ENCODE measurements around the gene GRPR.

GRPR gene

DNA sequence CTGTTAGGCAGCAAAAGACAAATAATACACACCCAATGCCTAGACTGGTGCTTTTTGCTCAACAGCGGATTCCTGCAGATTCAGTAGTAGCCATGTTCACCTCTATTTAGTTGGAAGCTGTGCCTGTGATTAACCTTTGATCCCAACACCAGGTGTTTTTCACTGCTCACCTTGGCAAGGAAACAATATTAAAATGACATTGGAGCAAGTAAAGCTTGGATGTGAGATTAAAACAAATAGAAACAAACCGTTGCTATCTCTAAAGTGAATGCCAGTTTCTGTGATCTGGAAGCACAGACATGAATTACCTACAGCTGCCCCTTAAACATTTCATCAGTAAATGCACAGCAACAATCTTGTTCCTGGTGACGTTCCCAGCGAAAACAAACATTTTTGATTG, 79.6 kb downstream of the GRPR start:
- no peaks in the 10 kb centered on the region for H3K4me1 ChIP-seq (ENCODE audit: control insufficient read depth, insufficient read depth, low read length)
- DNase-seq (ENCODE audit: low read depth, low spot score): no peak
- no peaks in the 10 kb centered on the region for H3K36me3 ChIP-seq (ENCODE audit: control insufficient read depth, insufficient read depth, low read length)
- H3K9me3 ChIP-seq (ENCODE audit: control insufficient read depth, insufficient read depth, low read length): no peaks in the 10 kb centered on the region
- WGBS (ENCODE audit: insufficient coverage, insufficient read length): no CpG with 5 or more reads among the region's 4 CpGs
- no peak overlapping the region for H3K27ac ChIP-seq (ENCODE audit: low read length)
- no peak overlapping the region for H3K4me3 ChIP-seq (ENCODE audit: low read length)
- no peaks in the 10 kb centered on the region for H3K27me3 ChIP-seq (ENCODE audit: control insufficient read depth, insufficient read depth, low read length)

All from iPS DF 6.9 (cell line).